ENCODE data around the gene AK4. TPM values are rescaled to one million over a fixed set of nuclear protein-coding genes. Genes with fewer than 3 reads are reported as not detected.

The AK4 gene
- total RNA-seq, 3 donors from 2014 or later: 11.3 to 15.9 (median 11.5) TPM

DNA sequence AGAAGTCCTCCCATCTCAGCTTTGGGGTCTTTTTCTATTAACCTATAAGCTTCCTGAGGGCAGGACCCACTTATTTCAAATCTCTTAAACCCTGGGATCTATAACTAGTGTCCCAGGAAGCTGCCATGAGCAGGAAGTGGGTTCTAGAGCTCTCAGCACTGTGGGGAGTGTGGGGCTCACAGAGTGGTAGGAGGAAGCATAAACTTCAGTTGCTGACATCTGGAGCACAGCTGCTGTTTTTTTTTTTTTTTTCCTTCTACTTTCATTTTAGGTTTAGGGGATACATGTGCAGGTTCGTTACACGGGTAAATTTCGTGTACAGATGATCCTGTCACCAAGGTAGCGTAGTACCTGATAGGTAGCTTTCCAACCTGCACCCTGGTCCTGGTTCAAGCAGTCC is 59.3 kb downstream of the AK4 start:
- H3K4me1 Mint-ChIP-seq (ENCODE audit: low read depth): peaks cover 3% of the 10 kb centered on the region
- H3K4me3 Mint-ChIP-seq: no peak overlapping the region
- DNase-seq: no peak
- no peaks in the 10 kb centered on the region for H3K36me3 Mint-ChIP-seq (ENCODE audit: insufficient read depth)
- peaks cover 5% of the 10 kb centered on the region for H3K27me3 Mint-ChIP-seq (ENCODE audit: low read depth)
- H3K9me3 Mint-ChIP-seq: no peaks in the 10 kb centered on the region
- ATAC-seq: no peak

DNA sequence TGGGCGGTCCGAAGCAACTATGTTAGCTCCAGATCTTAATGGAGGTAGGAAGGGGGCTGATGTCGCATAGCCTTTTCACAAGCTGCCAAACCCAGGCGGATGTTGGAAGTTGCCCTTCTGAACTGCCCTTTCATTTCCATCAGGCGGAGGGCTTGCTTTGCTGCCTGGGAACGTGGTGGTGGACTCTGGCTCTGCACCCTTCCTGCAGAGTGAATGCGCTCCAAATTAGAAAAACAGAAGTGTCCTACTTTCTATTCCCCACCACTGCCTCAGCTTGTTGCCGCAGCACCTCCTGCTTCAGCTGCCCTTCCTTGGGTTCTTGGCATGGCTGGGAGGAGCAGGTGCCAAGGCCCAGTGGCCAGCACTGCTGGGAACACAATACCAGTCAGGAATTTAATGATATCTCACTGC is 60.6 kb downstream of the AK4 start:
- Mint-ChIP-seq H3K9me3 (no peaks in the 10 kb centered on the region), H3K36me3 (ENCODE audit: insufficient read depth) (no peaks in the 10 kb centered on the region), H3K4me1 (ENCODE audit: low read depth) (peaks cover 5% of the 10 kb centered on the region), H3K27me3 (ENCODE audit: low read depth) (peaks cover 5% of the 10 kb centered on the region), H3K4me3 (no peak overlapping the region)
- DNase-seq (no peak), ATAC-seq (no peak)

DNA sequence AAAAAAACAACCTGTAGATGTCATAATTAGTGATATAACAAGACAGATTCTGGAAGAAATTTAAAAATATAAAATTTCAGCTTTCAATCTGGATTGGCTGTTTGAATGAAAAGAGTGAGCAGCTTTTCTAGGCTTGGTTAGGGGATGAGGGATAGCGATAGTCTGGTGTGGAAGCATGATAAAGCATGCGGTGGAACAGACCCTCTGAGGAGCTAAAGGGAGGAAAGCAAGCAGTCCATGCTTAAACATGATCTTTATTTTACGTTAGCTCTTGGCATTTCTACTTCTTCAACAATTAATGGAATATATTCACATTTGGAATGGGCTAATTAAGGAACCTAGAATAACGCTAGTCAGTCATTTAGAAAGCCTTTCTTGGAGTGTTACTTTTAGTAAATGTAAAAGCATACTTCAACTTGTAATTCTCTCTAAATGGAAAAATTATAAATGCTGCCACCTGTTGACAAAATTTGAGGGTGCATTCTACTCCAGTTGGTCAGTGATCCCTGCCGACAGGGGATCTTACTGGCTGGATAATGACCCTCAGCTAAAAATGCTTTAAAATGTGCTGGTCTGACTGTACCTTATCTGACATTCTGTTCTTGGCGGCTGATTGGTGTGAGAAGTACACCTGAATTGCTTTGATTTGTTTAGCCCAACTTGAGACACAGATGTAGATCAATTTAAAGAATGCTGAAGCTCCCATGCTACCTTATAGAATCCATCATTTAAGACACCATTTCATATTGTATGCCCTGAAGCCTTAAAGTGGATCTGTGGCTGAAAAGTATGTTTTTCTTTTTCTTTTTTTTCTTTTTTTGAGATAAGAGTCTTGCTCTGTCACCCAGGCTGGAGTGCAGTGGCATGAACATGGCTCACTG is 61.2 kb downstream of the AK4 start:
- no peak for ATAC-seq
- peaks cover 5% of the 10 kb centered on the region for H3K4me1 Mint-ChIP-seq (ENCODE audit: low read depth)
- no peak overlapping the region for H3K4me3 Mint-ChIP-seq
- H3K9me3 Mint-ChIP-seq: no peaks in the 10 kb centered on the region
- DNase-seq: no peak
- H3K36me3 Mint-ChIP-seq (ENCODE audit: insufficient read depth): no peaks in the 10 kb centered on the region
- H3K27me3 Mint-ChIP-seq (ENCODE audit: low read depth): peaks cover 5% of the 10 kb centered on the region

DNA sequence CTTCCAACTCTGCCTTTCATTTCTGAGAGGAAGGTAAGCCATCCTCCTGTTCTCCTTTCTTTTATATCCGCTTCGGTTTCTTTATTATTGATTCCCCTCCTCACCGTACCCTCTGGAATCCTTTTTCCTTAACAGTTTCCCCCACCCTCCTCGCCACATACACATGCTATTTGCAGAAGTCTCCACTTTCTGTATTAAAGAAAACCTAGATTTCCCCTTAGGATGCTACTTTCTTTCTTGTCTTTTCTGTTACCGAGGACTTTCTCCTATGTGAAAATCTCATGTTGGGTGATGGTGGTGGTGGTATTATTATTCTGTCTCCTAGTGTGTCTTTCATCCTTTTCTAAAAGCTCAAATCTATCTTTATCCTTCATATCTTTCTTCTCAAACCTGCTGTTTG is 62.3 kb downstream of the AK4 start:
- no peak for ATAC-seq
- no peak for DNase-seq
- no peaks in the 10 kb centered on the region for H3K36me3 Mint-ChIP-seq (ENCODE audit: insufficient read depth)
- no peak overlapping the region for H3K4me3 Mint-ChIP-seq
- H3K27me3 Mint-ChIP-seq (ENCODE audit: low read depth): peaks cover 5% of the 10 kb centered on the region
- peaks cover 6% of the 10 kb centered on the region for H3K4me1 Mint-ChIP-seq (ENCODE audit: low read depth)
- no peaks in the 10 kb centered on the region for H3K9me3 Mint-ChIP-seq

DNA sequence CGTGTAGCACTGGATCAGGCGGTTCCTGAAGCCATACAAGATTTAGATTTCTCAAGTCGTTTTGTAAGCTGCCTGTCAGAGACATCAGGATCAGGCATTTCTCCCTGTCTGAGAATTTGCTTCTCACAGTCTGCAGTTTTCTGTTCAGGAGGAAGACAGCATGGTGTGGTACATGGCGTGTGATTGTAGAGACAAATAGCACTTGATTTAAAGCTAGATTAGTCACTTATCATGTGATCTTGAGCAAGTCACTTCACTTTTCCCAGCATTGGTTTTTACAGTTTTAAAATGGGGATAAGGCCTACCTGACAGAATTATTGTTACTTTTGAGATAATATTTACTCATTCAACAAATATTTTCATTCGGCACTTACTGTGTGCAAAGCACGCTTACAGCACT is 63.3 kb downstream of the AK4 start:
- Mint-ChIP-seq H3K4me3 (no peak overlapping the region), H3K27me3 (ENCODE audit: low read depth) (peaks cover 5% of the 10 kb centered on the region), H3K4me1 (ENCODE audit: low read depth) (peaks cover 11% of the 10 kb centered on the region), H3K9me3 (no peaks in the 10 kb centered on the region), H3K36me3 (ENCODE audit: insufficient read depth) (no peaks in the 10 kb centered on the region)
- DNase-seq (no peak), ATAC-seq (no peak)

DNA sequence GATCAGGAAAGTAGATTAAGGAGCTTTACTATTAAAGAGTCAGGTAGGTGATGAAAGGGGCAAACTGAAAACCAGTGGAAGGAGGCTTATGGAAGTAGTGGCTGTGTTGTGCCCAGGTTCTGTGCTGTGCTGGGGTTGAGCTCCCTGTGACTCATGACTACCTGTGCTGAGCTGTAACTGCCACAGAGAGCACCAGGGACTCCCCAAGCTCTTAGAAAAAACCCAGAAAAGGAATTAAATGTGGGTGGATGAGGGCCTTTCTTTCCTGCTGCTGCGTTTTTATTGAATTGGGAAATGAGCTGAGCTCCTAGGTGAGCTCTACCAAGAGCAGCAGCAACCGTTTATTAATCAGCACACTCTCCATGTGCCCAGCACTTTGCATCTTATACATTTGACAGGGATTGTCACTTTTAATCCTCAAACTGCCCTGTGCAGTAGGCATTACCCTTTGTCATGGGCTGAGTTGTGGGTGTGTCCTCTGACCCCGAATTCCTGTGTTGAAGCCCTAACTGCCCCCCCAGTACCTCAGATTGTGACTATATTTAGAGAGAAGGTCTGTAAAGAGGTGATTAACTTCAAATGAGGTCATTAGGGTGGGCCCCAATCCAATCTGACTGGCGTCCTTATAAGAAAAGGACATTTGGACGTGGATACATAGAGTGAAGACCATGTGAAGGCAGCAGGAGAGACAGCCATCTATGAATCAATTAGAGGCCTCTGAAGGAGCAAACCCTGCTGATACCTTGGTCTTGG is 65.4 kb downstream of the AK4 start:
- no peak for DNase-seq
- Mint-ChIP-seq H3K4me3 (no peak overlapping the region), H3K9me3 (no peaks in the 10 kb centered on the region), H3K27me3 (ENCODE audit: low read depth) (peaks cover 5% of the 10 kb centered on the region), H3K4me1 (ENCODE audit: low read depth) (peaks cover 7% of the 10 kb centered on the region), H3K36me3 (ENCODE audit: insufficient read depth) (no peaks in the 10 kb centered on the region)
- peak; percentile 57 to 68 for ATAC-seq

DNA sequence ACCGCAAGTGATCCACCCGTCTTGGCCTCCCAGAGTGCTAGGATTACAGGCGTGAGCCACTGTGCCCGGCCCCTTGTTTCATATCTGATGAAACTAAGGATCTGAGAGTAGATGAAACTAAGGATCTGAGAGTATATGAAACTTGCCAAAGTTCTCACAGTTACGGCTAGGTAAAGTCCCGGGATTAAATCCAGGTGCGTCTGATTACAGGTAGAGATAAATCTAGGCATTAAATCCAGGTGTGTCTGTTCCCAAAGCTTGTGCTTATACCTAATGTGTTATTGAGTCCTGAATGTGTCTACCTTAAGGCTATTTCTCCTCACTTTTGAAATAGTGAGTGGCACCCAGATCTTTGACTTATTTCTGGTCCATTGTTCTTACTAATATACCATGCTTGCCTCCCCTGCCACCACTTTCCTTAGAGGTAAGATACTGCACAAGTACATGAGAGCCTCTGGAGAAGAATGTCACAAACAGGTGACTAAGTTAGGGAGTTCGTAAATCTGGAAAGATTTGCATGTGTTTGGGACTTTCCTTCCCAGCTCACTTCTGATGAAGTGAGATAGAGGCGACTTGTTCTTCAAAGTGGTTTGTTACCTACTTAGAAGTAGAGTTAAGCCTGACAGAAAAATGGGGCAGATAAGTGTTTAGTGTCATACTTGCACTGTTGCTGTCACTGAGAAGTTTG is 66.5 kb downstream of the AK4 start:
- no peak for DNase-seq
- Mint-ChIP-seq H3K9me3 (no peaks in the 10 kb centered on the region), H3K4me3 (no peak overlapping the region), H3K36me3 (ENCODE audit: insufficient read depth) (no peaks in the 10 kb centered on the region), H3K4me1 (ENCODE audit: low read depth) (peaks cover 7% of the 10 kb centered on the region), H3K27me3 (ENCODE audit: low read depth) (no peaks in the 10 kb centered on the region)
- ATAC-seq: peak in 1 of 2 donors; percentile 18

DNA sequence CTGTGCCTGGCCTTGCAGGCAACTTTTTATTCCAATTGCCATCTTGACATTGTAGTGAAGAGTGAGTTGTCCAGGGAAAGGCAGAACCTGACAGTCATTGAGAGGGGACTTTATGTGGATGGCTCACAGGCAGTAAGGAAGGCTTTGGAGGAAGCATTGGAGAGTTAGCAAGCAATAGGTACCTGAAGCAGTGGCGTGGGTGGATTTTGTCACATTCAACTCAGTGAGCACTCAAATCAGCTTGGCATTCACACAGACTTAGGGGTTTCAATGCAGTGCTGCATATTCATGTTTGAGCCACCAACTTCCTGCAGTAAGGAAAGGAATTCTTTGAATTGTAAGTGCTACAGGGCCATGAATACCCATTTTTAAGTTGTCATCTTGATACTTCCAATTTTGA is 69.0 kb downstream of the AK4 start:
- no peak overlapping the region for H3K4me3 Mint-ChIP-seq
- H3K4me1 Mint-ChIP-seq (ENCODE audit: low read depth): peaks cover 7% of the 10 kb centered on the region
- DNase-seq (no peak), ATAC-seq (no peak)
- H3K9me3 Mint-ChIP-seq: no peaks in the 10 kb centered on the region
- peaks cover 3% of the 10 kb centered on the region for H3K27me3 Mint-ChIP-seq (ENCODE audit: low read depth)
- no peaks in the 10 kb centered on the region for H3K36me3 Mint-ChIP-seq (ENCODE audit: insufficient read depth)

DNA sequence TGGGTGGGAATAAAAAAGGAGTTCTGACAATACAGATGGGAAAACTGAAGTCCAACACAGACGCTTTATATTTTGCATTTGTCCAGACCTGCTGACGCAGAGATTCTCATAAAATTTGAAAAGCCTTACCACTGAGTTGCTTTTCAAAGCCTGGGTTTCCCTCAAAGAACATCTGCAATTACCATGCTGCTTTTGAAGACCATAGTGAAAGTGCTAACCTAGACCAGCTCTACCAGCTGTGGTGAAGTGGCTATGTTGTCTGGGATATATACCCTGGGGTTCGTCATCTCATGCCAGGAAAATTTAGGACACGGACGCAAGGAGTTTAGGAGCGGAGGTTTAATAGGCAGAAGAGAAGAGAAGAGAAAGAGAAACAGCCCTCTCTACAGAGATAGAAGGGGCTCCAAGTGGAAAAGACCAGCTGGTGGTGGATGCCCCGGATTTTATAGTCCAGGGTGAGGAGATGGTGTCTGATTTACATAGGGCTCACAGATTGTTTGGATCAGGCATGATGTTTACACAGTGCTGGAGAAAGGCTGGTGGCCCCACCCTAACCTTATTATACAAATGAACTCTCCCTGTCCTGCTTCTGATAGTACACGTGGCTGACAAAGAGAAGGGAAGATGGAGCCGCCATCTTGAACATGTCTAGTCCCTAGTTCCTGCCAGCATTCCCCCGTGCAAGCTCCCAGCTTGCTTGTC is 73.8 kb downstream of the AK4 start:
- DNase-seq (no peak), ATAC-seq (no peak)
- Mint-ChIP-seq H3K4me1 (ENCODE audit: low read depth) (no peaks in the 10 kb centered on the region), H3K9me3 (no peaks in the 10 kb centered on the region), H3K27me3 (ENCODE audit: low read depth) (peaks cover 3% of the 10 kb centered on the region), H3K36me3 (ENCODE audit: insufficient read depth) (no peaks in the 10 kb centered on the region), H3K4me3 (no peak overlapping the region)

DNA sequence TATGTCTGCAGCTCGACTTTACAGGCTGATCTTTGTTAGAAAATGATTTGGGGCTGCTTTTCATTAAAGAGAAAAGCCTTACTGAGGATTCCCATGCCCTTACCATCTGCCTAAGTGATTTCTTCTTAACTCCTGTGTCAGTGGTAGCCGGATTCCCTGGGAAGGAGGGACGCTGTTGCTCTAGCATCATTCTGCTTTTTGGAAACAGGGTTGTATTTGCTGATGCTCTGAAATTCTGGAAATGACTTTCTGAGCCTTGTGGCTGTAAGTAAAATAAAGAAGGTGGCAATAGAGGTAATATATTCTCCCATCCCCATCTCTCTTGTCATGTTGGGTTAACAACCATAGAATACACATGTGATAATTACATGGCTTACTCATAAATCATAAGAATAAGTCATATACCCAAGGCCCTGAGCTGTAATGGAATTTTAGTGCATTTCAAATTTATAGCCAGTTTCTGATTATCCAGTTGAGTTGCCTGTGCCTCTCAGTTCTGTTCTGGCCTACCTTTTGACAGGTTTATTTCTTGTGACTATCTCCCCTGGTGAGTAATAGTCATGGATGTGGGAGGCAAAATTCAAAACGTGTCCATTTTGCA is 74.4 kb downstream of the AK4 start:
- no peak for DNase-seq
- ATAC-seq: no peak
- Mint-ChIP-seq H3K9me3 (no peaks in the 10 kb centered on the region), H3K27me3 (ENCODE audit: low read depth) (peaks cover 3% of the 10 kb centered on the region), H3K4me1 (ENCODE audit: low read depth) (no peaks in the 10 kb centered on the region), H3K36me3 (ENCODE audit: insufficient read depth) (no peaks in the 10 kb centered on the region), H3K4me3 (no peak overlapping the region)

DNA sequence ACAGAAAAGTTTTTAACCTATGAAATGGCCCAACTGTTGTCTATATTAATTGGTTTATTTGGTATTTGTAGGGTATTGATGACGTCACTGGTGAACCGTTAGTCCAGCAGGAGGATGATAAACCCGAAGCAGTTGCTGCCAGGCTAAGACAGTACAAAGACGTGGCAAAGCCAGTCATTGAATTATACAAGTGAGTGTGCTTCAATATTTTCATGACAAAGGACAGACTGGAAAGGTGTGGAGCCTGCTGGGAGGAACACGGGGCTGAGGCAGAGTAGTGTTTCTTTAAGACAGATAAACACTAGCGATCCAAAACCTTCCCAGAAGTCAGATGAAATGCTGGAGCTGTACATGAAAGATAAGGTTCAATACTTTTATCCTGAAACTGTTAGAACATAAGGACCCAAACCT is 76.7 kb downstream of the AK4 start:
- Mint-ChIP-seq H3K9me3 (no peaks in the 10 kb centered on the region), H3K4me1 (ENCODE audit: low read depth) (no peaks in the 10 kb centered on the region), H3K27me3 (ENCODE audit: low read depth) (peaks cover 3% of the 10 kb centered on the region), H3K36me3 (ENCODE audit: insufficient read depth) (no peaks in the 10 kb centered on the region), H3K4me3 (no peak overlapping the region)
- ATAC-seq (no peak), DNase-seq (no peak)

DNA sequence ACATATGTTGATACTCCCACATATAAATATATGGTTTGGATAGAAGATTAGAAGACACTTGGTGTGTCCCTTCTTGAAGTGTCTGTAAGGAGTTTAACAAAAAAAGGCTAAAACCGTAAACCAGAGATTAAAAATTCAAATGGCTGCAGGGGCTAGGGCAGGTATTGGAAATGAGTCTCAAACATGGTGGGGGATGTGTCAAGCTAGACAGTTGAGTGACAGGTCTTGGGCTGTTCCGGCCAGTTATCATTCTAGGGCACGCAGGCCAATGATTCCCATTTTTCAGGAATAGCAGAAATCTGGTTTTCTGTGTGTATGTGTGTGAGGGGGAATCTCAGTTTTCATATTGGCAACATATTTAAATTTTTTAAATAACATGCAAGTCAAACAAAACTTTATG is 77.2 kb downstream of the AK4 start:
- no peaks in the 10 kb centered on the region for H3K36me3 Mint-ChIP-seq (ENCODE audit: insufficient read depth)
- no peak overlapping the region for H3K4me3 Mint-ChIP-seq
- no peaks in the 10 kb centered on the region for H3K4me1 Mint-ChIP-seq (ENCODE audit: low read depth)
- H3K27me3 Mint-ChIP-seq (ENCODE audit: low read depth): peaks cover 3% of the 10 kb centered on the region
- no peak for ATAC-seq
- no peaks in the 10 kb centered on the region for H3K9me3 Mint-ChIP-seq
- DNase-seq: no peak

DNA sequence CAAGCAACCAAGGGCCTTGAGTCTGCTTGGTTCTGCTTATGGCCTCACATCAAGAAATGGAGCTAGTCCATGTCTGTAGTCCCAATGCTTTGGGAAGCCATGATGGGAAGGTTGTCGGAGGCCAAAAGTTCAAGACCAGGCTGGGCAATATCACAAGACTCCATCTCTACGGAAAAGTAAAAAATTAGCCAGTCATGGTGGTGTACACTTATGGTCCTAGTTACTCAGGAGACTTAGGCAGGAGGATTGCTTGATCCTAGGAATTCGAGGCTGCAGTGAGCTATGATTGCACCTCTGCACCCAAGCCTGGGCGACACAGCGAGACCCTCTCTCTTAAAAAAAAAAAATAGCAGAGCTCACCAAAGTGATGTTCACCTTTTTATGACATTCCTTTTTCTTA is 81.2 kb downstream of the AK4 start:
- DNase-seq: no peak
- Mint-ChIP-seq H3K27me3 (ENCODE audit: low read depth) (peaks cover 2% of the 10 kb centered on the region), H3K9me3 (no peaks in the 10 kb centered on the region), H3K4me3 (no peak overlapping the region), H3K36me3 (ENCODE audit: insufficient read depth) (no peaks in the 10 kb centered on the region), H3K4me1 (ENCODE audit: low read depth) (peaks cover 4% of the 10 kb centered on the region)
- ATAC-seq: no peak
